Measurements from ENCODE around the gene CDHR2. TPM values are rescaled to one million over a fixed set of nuclear protein-coding genes. Genes with fewer than 3 reads are reported as not detected.
A peak's percentile ranks its signal among the peaks of the same experiment; 100 is the strongest.

Gene CDHR2
- total and polyA plus RNA-seq, 2 of the 13 experiments (the other 11 are each of a cell fraction or from before 2014, with no cell fraction given): 17.9 to 20.9 TPM

- Histone ChIP-seq H3K27ac (ENCODE audit: extremely low read length, insufficient read depth, low read length) (no peak overlapping the region), H3K4me3 (replicated peaks in 1 of 3; ENCODE audit: insufficient read depth in 1 of 3, low read depth in 2 of 3, low read length in 3 of 3) (no peak overlapping the region), H3K4me1 (ENCODE audit: insufficient read depth, low read length) (peaks cover 29% of the 10 kb centered on the region), H3K9ac (ENCODE audit: insufficient read depth, low read depth, low read length) (no peak overlapping the region), H3K9me3 (ENCODE audit: low read length) (no peaks in the 10 kb centered on the region), H3K4me2 (ENCODE audit: low read depth, low read length) (peak overlapping the region; percentile 50; the same call in 1 of the 2 replicates), H3K36me3 (replicated peaks in 1 of 2; ENCODE audit: control insufficient read depth in 1 of 2, insufficient read depth in 2 of 2, low read length in 2 of 2) (no peaks in the 10 kb centered on the region), H4K20me1 (ENCODE audit: insufficient read depth, low read length) (no peaks in the 10 kb centered on the region), H3K79me2 (ENCODE audit: insufficient read depth, low read length) (no peaks in the 10 kb centered on the region), H3K27me3 (ENCODE audit: control insufficient read depth in 1 of 2, insufficient read depth in 2 of 2, low read length in 2 of 2) (peaks cover 0 to 8% of the 10 kb centered on the region in 2 experiments; a peak in 2 of 5 replicates), H2AFZ (ENCODE audit: low read length) (no peak overlapping the region)
- in situ Hi-C loops (cut with HindIII; ENCODE audit: extremely low pct_ligation_motif_present, low pct_unique_long_range_greater_than_20kb) (no loop called here), intact Hi-C loops (cut with micrococcal nuclease; ENCODE audit: unreplicated experiment) (no loop called here)
- POLR2A ChIA-PET: interaction anchor here (1.1 to 1.5 kb wide), 2 partner anchors 16 to 126 kb away, joined by 3 read pairs; partner anchors contain the start of genes RNF44 and TSPAN17
- ATAC-seq (peak; percentile 16), FAIRE-seq (no peak), DNase-seq (ENCODE audit: low spot score) (no peak)
- CTCF ChIA-PET (ENCODE audit: low intra/inter-chr PET ratio, low total read pairs): no interaction called here
- 48% methylated on average over 7 of the region's 7 CpGs for WGBS (ENCODE audit: low lambda C conversion rate)
- no TSS peak for BruUV-seq (replicated peaks)
- no peak for TF ChIP-seq ELK4 (CRISPR knock-in tag; IDR thresholded peaks at IDR 0.05; ENCODE audit: borderline replicate concordance)
- TF ChIP-seq DMTF1 (CRISPR knock-in tag; IDR thresholded peaks at IDR 0.05): no peak
- TF ChIP-seq EEA1 (CRISPR knock-in tag; IDR thresholded peaks at IDR 0.05; ENCODE audit: borderline replicate concordance): no peak
- no peak for TF ChIP-seq FOXO1 (CRISPR knock-in tag; IDR thresholded peaks at IDR 0.05)
- no peak for TF ChIP-seq ZNF550 (CRISPR knock-in tag; IDR thresholded peaks at IDR 0.05; ENCODE audit: borderline replicate concordance)
- TF ChIP-seq ZNF160 (CRISPR knock-in tag; IDR thresholded peaks at IDR 0.05): no peak
- TF ChIP-seq ZBED4 (CRISPR knock-in tag; IDR thresholded peaks at IDR 0.05; ENCODE audit: borderline replicate concordance): no peak
- no peak for TF ChIP-seq CCAR2 (optimal IDR thresholded peaks at IDR 0.05; ENCODE audit: low read depth, low read length)
- TF ChIP-seq ZNF839 (CRISPR knock-in tag; IDR thresholded peaks at IDR 0.05; ENCODE audit: borderline replicate concordance): no peak
- no peak for TF ChIP-seq KAT7 (CRISPR knock-in tag; IDR thresholded peaks at IDR 0.05; ENCODE audit: borderline replicate concordance)
- no peak for TF ChIP-seq ZNF362 (CRISPR knock-in tag; IDR thresholded peaks at IDR 0.05; ENCODE audit: borderline replicate concordance)
- TF ChIP-seq BRD4 (CRISPR knock-in tag; IDR thresholded peaks at IDR 0.05): no peak
- no peak for TF ChIP-seq BHLHE40 (IDR thresholded peaks at IDR 0.05; ENCODE audit: low read length)
Measured at GRCh38 chr5:176521286-176521685, 27.9 kb upstream of the CDHR2 start.

Data from HepG2 (cell line).